ENCODE results near the gene TJP1. TPM values are rescaled to one million over a fixed set of nuclear protein-coding genes. Genes with fewer than 3 reads are reported as not detected.

Gene TJP1
- total RNA-seq, 6 donors from 2014 or later, result 88.0 to 168 (median 113) TPM

DNA sequence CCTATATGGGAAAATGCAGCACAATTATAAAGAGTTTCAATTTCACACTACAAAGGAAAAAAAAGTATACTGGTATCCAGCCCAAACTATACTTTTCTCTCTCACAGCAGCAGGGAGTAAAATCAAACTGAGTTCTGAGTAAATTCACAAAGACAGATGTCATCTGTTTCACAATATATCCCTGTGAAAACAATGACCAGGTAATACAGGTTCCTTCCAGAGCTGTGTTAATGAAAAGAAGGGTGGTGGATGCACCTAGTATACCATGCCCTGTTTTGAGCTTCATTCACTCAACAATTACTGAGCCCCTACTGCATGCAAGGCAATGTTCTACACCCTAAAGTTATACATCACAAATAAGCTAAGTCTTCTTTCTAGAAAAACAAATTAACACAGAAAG, 108.5 kb downstream of the TJP1 start:
- Histone ChIP-seq H3K4me3 (no peak overlapping the region), H3K27ac (no peak overlapping the region), H3K27me3 (no peaks in the 10 kb centered on the region), H3K4me1 (no peaks in the 10 kb centered on the region), H3K9me3 (no peaks in the 10 kb centered on the region), H3K36me3 (peaks cover 0 to 98% (median 56%) of the 10 kb centered on the region in 4 donors)
- no peak for TF ChIP-seq EP300 (IDR thresholded peaks at IDR 0.05)
- TF ChIP-seq, protein P1, sequence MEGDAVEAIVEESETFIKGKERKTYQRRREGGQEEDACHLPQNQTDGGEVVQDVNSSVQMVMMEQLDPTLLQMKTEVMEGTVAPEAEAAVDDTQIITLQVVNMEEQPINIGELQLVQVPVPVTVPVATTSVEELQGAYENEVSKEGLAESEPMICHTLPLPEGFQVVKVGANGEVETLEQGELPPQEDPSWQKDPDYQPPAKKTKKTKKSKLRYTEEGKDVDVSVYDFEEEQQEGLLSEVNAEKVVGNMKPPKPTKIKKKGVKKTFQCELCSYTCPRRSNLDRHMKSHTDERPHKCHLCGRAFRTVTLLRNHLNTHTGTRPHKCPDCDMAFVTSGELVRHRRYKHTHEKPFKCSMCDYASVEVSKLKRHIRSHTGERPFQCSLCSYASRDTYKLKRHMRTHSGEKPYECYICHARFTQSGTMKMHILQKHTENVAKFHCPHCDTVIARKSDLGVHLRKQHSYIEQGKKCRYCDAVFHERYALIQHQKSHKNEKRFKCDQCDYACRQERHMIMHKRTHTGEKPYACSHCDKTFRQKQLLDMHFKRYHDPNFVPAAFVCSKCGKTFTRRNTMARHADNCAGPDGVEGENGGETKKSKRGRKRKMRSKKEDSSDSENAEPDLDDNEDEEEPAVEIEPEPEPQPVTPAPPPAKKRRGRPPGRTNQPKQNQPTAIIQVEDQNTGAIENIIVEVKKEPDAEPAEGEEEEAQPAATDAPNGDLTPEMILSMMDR (IDR thresholded peaks at IDR 0.05), result no peak
- no peak for TF ChIP-seq POLR2A (IDR thresholded peaks at IDR 0.05)
- no peak for TF ChIP-seq POLR2AphosphoS5 (IDR thresholded peaks at IDR 0.05)
- DNase-seq (no peak), ATAC-seq (ENCODE audit: low FRiP score in 2 of 2) (no peak)

DNA sequence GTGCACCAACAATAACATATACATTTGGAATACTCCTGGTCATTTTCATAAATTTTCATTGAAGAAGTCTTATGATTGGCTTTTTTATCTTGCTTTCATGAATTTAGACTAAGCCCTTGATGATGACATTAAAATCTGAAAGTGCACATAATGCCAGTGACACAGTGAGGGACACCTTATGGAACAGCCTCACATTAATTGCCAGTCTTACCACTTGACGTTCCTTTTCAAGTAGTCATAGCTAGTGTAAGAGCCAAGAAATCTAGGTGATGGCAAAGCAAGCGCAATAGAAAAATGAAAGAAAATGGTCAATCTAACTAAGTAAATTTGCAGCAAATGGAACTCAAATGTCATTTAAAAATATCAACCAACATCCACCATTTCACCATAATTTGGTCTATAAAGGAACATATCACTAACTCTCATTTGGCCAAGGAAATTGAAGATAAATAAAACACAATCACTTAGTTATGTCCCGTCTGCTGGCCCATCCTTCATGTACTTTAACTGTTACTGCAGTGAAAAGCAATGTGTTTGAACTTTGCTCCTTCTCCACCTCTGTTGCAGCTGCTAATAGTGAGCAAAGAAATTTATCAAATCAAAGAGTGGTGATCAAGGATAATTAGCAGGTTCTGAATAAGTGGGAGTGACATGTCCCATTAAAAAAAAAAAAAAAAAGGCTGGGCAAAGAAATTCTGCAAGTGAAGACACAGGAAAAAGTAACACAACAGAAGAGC, 110.0 kb downstream of the TJP1 start:
- WGBS, 2 donors, result 70 to 73% methylated on average over 3 of the region's 3 CpGs
- Histone ChIP-seq H3K36me3 (peaks cover 0 to 98% (median 54%) of the 10 kb centered on the region in 4 donors), H3K27ac (no peak overlapping the region), H3K27me3 (no peaks in the 10 kb centered on the region), H3K4me1 (no peaks in the 10 kb centered on the region), H3K4me3 (no peak overlapping the region), H3K9me3 (no peaks in the 10 kb centered on the region)
- DNase-seq (no peak), ATAC-seq (ENCODE audit: low FRiP score in 2 of 2) (no peak)
- TF ChIP-seq, protein P1 (IDR thresholded peaks at IDR 0.05), result no peak
- no peak for TF ChIP-seq POLR2A (IDR thresholded peaks at IDR 0.05)

DNA sequence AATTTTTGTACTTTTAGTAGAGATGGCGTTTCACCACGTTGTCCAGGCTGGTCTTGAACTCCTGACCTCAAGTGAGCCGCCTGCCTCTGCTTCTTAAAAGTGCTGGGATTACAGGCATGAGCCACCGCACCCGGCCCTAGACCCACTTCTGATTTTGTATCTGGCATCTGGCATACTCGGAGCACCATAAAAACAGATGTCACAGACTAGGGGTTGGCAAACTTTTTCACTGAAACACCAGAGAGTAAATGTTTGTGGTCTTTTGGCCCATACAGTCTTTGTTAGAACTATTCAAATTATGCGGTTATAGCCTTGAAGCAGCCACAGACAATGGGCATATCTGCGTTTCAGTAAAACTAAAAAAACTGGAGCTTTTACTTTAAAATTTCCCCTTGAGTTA, 110.7 kb downstream of the TJP1 start:
- Histone ChIP-seq H3K27ac (no peak overlapping the region), H3K4me3 (no peak overlapping the region), H3K4me1 (no peaks in the 10 kb centered on the region), H3K36me3 (peaks cover 0 to 98% (median 57%) of the 10 kb centered on the region in 4 donors), H3K9me3 (no peaks in the 10 kb centered on the region), H3K27me3 (no peaks in the 10 kb centered on the region)
- DNase-seq (no peak), ATAC-seq (ENCODE audit: low FRiP score in 2 of 2) (no peak)
- TF ChIP-seq EP300 (IDR thresholded peaks at IDR 0.05) (no peak), POLR2A (IDR thresholded peaks at IDR 0.05) (no peak), POLR2AphosphoS5 (IDR thresholded peaks at IDR 0.05) (no peak)
- TF ChIP-seq, protein P1 (IDR thresholded peaks at IDR 0.05), result no peak
- WGBS, 2 donors, result 83 to 89% methylated on average over 8 of the region's 8 CpGs

DNA sequence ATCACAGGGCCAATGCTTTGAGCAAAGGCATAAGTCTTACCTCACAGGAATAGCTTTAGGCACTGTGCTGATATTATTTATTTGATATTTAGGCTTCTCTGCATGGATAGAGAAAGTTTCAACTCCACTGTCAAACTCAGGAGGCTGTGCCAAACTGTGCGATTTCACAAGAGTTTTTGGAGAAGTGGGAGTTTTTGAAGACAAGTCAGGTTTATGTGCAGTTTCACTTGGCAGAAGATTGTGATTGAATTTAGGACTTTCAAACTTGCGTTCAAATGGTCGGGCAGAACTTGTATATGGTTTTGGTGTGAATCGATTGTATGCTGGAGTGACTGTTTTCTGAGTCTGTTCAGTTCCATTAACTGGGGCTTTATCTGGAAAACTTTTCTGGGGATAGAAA, 113.7 kb downstream of the TJP1 start:
- Histone ChIP-seq H3K4me1 (no peaks in the 10 kb centered on the region), H3K36me3 (peaks cover 5 to 100% (median 52%) of the 10 kb centered on the region in 4 donors), H3K27me3 (no peaks in the 10 kb centered on the region), H3K27ac (no peak overlapping the region), H3K9me3 (no peaks in the 10 kb centered on the region), H3K4me3 (no peak overlapping the region)
- no peak for ATAC-seq (ENCODE audit: low FRiP score in 2 of 2)
- DNase-seq, result no peak
- TF ChIP-seq POLR2AphosphoS5 (IDR thresholded peaks at IDR 0.05) (no peak), EP300 (IDR thresholded peaks at IDR 0.05) (no peak), POLR2A (IDR thresholded peaks at IDR 0.05) (no peak)
- TF ChIP-seq, protein P1 (IDR thresholded peaks at IDR 0.05), result no peak
- WGBS, 2 donors, result 78 to 82% methylated on average over 4 of the region's 4 CpGs

Data from upper lobe of left lung (tissue), 6 donors.